Measurements from ENCODE around the gene RAB11FIP3.
A peak's percentile ranks its signal among the peaks of the same experiment; 100 is the strongest.

RAB11FIP3 gene

DNA sequence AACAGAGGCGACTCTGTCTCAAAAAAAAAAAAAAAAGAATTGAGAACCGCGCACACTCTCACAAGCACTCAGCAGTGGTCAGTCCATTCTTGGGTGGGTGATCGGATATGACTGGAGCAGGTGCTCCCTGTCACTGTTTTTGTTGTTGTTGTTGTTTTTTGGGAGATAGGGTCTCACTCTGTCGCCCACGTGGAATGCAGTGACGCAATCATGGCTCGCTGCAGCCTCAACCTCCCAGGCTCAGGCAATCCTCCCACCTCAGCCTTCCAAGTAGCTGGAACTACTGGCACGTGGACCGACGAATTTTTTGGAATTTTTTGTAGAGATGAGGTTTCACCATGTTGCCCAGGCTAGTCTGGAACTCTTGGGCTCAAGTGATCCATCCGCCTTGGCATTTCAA lies 30.0 kb downstream of the RAB11FIP3 start:
- TF ChIP-seq TAF1 (IDR thresholded peaks at IDR 0.05; ENCODE audit: low read depth) (no peak), TEAD4 (IDR thresholded peaks at IDR 0.05) (peak; percentile 54; the same call in 1 of the 2 replicates), CEBPB (IDR thresholded peaks at IDR 0.05) (peak; percentile 85)

DNA sequence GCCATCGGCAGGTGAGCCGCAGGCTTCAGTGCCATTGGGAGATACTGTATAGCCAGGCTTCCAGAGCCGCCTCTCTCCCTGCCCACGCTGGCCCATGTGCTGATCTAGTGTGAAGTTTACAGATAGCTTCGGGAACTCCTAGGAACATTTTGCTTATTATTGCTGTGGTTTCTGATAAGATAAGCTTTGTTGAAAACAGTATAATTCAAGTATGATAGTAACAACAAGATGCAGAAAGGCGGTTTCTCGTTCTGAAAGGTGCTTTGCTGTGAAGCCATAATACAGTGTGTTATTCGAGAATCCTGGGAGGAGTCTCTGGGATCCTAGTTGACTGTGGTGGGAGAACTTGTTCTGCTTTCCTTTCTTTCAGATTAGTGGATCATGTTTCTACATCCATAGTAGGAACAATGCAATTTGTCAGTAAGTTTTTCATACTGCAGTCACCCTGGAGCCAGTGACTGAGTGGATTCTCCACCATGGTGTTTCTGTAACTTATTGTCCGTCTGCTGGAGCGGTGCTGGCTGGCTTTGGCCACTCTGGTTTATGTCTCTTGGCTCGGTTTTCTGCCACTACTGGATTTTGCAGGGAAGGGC lies 31.5 kb downstream of the RAB11FIP3 start:
- no peak for TF ChIP-seq ZBTB7A (IDR thresholded peaks at IDR 0.05; ENCODE audit: low read depth)
- TF ChIP-seq, protein P1, sequence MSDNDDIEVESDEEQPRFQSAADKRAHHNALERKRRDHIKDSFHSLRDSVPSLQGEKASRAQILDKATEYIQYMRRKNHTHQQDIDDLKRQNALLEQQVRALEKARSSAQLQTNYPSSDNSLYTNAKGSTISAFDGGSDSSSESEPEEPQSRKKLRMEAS (IDR thresholded peaks at IDR 0.05) = peak; percentile 42
- peak; percentile 24 for TF ChIP-seq NFIC (IDR thresholded peaks at IDR 0.05)

- no peak for TF ChIP-seq TAF1 (IDR thresholded peaks at IDR 0.05; ENCODE audit: low read depth)
- no peak for TF ChIP-seq TCF12 (IDR thresholded peaks at IDR 0.05; ENCODE audit: low read depth)
- TF ChIP-seq EGR1 (IDR thresholded peaks at IDR 0.05) = no peak
- no peak for TF ChIP-seq TEAD4 (IDR thresholded peaks at IDR 0.05)
- no peak for TF ChIP-seq YY1 (IDR thresholded peaks at IDR 0.05; ENCODE audit: low read depth)
- TF ChIP-seq RAD21 (IDR thresholded peaks at IDR 0.05; ENCODE audit: low read depth) = no peak
- TF ChIP-seq, protein P1 (IDR thresholded peaks at IDR 0.05) = peak; percentile 26; the same call in 1 of the 2 replicates
- TF ChIP-seq CREB1 (IDR thresholded peaks at IDR 0.05; ENCODE audit: low read depth) = no peak
Measured at GRCh38 chr16:457732-458400, 32.4 kb downstream of the RAB11FIP3 start.

DNA sequence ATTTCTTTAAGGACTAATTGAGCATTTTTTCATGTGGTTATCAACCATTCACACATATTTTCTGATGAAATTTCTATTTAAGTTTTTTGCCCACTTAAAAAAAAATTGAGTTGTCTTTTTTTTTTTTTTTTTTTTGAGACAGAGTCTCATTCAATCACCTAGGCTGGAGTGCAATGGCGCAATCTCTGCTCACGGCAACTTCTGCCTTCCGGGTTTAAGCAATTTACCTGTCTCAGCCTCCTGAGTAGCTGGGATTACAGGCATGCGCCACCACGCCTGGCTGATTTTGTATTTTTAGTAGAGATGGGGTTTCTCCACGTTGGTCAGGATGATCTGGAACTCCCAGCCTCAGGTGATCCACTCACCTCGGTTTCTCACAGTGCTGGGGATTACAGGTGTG lies 34.3 kb downstream of the RAB11FIP3 start:
- peak; percentile 54; the same call in 1 of the 2 replicates for TF ChIP-seq CEBPB (IDR thresholded peaks at IDR 0.05)
- no peak for TF ChIP-seq TCF12 (IDR thresholded peaks at IDR 0.05; ENCODE audit: low read depth)
- no peak for TF ChIP-seq YY1 (IDR thresholded peaks at IDR 0.05; ENCODE audit: low read depth)
- TF ChIP-seq, protein P1 (IDR thresholded peaks at IDR 0.05) = no peak
- TF ChIP-seq, protein P2, sequence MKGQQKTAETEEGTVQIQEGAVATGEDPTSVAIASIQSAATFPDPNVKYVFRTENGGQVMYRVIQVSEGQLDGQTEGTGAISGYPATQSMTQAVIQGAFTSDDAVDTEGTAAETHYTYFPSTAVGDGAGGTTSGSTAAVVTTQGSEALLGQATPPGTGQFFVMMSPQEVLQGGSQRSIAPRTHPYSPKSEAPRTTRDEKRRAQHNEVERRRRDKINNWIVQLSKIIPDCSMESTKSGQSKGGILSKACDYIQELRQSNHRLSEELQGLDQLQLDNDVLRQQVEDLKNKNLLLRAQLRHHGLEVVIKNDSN (IDR thresholded peaks at IDR 0.05) = no peak

DNA sequence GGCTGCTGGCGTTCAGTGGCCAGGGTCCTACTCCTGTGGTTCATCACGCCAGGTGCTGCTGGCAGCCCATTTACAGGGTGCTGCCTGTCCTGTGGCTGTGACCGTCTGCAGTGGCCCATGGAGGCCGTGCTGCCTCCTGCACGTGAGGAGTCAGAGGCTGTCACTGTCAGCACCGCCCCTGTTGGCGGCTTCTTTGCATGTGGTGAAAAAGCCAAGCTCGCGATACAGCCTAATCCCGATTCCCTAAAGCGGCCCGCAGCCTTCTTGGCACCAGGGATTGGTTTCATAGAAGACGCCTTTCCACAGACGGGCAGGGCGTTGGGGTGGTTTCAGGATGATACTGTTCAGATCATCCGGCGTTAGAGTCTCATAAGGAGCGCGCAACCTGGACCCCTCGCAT lies 35.3 kb downstream of the RAB11FIP3 start:
- no peak for TF ChIP-seq TAF1 (IDR thresholded peaks at IDR 0.05; ENCODE audit: low read depth)
- no peak for TF ChIP-seq CEBPB (IDR thresholded peaks at IDR 0.05)
- TF ChIP-seq, protein P1 (IDR thresholded peaks at IDR 0.05) = no peak
- no peak for TF ChIP-seq RAD21 (IDR thresholded peaks at IDR 0.05; ENCODE audit: low read depth)
- TF ChIP-seq YY1 (IDR thresholded peaks at IDR 0.05; ENCODE audit: low read depth) = no peak
- no peak for TF ChIP-seq REST (IDR thresholded peaks at IDR 0.05; ENCODE audit: low read depth)
- no peak for TF ChIP-seq TEAD4 (IDR thresholded peaks at IDR 0.05)
- TF ChIP-seq FOXM1 (IDR thresholded peaks at IDR 0.05; ENCODE audit: borderline replicate concordance, low read depth) = no peak
- no peak for TF ChIP-seq EGR1 (IDR thresholded peaks at IDR 0.05)

DNA sequence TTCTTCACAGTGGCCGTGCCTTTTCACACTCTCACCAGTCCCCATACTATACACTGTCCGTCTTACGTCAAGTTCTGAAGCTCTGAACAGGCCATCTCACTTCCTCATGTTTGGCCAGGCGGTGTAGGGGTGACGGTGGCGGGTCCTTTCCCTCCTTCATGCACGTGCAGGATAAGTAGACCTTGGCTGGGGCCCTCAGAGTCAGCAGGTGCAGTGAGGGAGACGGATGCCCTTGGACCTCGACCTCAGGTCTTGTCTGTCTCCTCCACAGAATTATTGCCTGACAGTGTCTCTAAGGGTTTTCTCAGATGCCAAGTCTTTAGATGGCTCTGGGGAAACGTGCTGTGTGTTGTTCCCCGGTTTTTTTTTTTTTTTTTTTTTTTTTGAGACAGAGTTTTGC lies 37.6 kb downstream of the RAB11FIP3 start:
- TF ChIP-seq, protein P2 (IDR thresholded peaks at IDR 0.05) = no peak
- no peak for TF ChIP-seq YY1 (IDR thresholded peaks at IDR 0.05; ENCODE audit: low read depth)
- no peak for TF ChIP-seq EP300 (IDR thresholded peaks at IDR 0.05; ENCODE audit: borderline replicate concordance)
- TF ChIP-seq NFIC (IDR thresholded peaks at IDR 0.05) = no peak
- TF ChIP-seq FOXM1 (IDR thresholded peaks at IDR 0.05; ENCODE audit: borderline replicate concordance, low read depth) = no peak
- TF ChIP-seq, protein P1 (IDR thresholded peaks at IDR 0.05) = no peak
- no peak for TF ChIP-seq CEBPB (IDR thresholded peaks at IDR 0.05)
- no peak for TF ChIP-seq EGR1 (IDR thresholded peaks at IDR 0.05)
- TF ChIP-seq RAD21 (IDR thresholded peaks at IDR 0.05; ENCODE audit: low read depth) = no peak
- no peak for TF ChIP-seq REST (IDR thresholded peaks at IDR 0.05; ENCODE audit: low read depth)
- no peak for TF ChIP-seq ZBTB7A (IDR thresholded peaks at IDR 0.05; ENCODE audit: low read depth)
- TF ChIP-seq CREB1 (IDR thresholded peaks at IDR 0.05; ENCODE audit: low read depth) = no peak
- TF ChIP-seq TCF12 (IDR thresholded peaks at IDR 0.05; ENCODE audit: low read depth) = no peak
- TF ChIP-seq TAF1 (IDR thresholded peaks at IDR 0.05; ENCODE audit: low read depth) = no peak
